ENCODE results near the gene JAKMIP1. TPM values are rescaled to one million over a fixed set of nuclear protein-coding genes. Genes with fewer than 3 reads are reported as not detected.

The JAKMIP1 gene
- total RNA-seq, 1 donor from 2014 or later = not detected

DNA sequence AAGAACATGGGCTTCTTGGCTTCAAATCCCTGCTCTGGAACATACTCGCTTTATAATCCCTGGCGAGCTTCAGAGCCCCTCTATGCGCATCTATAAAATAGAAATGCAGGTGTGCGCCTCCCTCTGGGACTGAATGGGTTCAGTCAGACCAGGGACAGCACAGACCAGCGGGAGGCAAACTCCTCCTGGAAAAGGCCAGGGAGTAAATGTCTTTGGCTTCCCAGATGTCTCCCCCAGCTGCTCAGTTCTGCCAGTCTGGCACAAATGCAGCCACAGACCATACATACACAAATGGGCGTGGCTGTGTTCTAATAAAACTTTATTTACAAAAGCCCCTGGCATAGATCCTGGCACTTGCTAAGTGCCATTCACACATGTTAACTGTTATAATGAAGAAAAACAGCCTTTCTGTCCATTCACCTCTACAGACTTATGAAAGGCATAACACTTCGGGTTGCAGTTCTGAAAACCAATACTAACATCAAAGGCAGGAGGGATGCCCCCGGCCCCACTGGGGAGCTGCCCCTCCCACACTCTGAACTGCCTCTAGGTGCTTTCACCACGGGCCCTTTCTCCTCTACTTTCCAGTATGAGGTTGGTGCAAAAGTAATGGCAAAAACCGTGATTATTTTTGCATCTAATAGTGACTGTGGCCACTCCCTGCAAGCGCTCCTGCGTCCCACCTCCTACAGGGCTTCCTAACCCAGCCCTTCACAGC lies 4.6 kb downstream of the JAKMIP1 start:
- H3K27ac Mint-ChIP-seq (ENCODE audit: unreplicated experiment) = no peak overlapping the region
- peaks cover 3% of the 10 kb centered on the region for H3K36me3 Mint-ChIP-seq (ENCODE audit: low read depth, unreplicated experiment)
- no peaks in the 10 kb centered on the region for H3K9me3 Mint-ChIP-seq (ENCODE audit: unreplicated experiment)
- H3K27me3 Mint-ChIP-seq (ENCODE audit: unreplicated experiment) = peaks cover 9% of the 10 kb centered on the region
- no peak overlapping the region for H3K4me3 Mint-ChIP-seq (ENCODE audit: unreplicated experiment)
- no peak for TF ChIP-seq CTCF (IDR thresholded peaks at IDR 0.05; ENCODE audit: unreplicated experiment)
- peaks cover 3% of the 10 kb centered on the region for H3K4me1 Mint-ChIP-seq (ENCODE audit: unreplicated experiment)
- no peak for DNase-seq (ENCODE audit: low spot score)

DNA sequence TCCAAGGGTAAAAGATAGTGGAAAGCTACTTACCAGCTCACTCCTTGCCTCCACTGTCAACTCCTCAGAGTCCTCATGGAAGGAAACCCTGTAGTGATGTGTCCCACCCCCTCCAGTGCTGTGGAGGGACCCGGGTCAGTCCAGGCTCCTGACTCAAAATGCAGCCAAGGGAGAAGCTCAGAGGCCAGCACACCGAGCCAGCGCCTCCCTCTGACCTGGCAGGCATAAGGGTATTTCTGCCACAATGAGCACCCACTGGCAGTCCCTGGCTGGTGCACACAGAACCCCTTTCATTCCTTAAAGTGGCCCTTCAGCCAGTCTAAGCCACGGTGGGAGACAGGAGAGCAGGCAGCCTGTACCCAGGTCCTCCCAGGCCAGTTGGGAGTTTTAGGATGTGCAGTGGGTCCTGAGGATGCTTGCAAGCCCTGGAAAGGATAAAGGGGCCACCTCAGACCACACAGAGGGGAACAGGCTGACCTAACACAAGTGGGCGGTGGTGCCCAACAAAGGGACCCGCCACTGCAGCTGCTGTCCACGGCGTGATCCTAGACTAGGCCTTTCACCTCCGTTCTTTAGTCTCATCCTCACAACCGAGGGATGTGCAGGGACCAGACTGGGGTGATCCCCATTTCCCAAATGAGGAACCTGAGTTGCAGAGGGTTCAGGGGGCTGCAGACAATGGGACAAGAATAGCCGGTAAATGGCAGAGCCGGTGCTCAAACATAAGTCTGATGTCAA lies 5.7 kb downstream of the JAKMIP1 start:
- H3K4me3 Mint-ChIP-seq (ENCODE audit: unreplicated experiment) = no peak overlapping the region
- peaks cover 9% of the 10 kb centered on the region for H3K27me3 Mint-ChIP-seq (ENCODE audit: unreplicated experiment)
- no peak for DNase-seq (ENCODE audit: low spot score)
- H3K27ac Mint-ChIP-seq (ENCODE audit: unreplicated experiment) = no peak overlapping the region
- TF ChIP-seq CTCF (IDR thresholded peaks at IDR 0.05; ENCODE audit: unreplicated experiment) = no peak
- H3K36me3 Mint-ChIP-seq (ENCODE audit: low read depth, unreplicated experiment) = peaks cover 3% of the 10 kb centered on the region
- peaks cover 3% of the 10 kb centered on the region for H3K4me1 Mint-ChIP-seq (ENCODE audit: unreplicated experiment)
- H3K9me3 Mint-ChIP-seq (ENCODE audit: unreplicated experiment) = no peaks in the 10 kb centered on the region

DNA sequence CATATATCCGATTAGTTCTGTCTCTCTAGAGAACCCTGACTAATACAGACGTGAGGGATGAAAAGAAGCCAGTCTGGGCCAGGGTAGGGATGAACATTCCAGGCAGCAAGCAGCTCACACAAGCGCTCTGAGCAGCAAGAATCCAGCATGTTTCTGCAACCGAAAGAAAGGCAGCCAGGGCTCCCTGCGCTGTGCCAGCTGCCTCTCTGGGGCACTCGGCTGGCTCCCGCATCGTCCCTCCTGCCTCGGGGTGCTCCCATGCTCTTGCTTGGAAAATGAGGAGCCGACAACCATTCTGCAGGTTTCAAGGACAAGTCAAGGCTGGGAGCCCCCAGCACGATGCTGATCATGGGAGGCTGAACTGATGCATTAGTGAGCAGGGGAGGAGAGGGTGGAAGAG lies 7.0 kb downstream of the JAKMIP1 start:
- Mint-ChIP-seq H3K36me3 (ENCODE audit: low read depth, unreplicated experiment) (peaks cover 3% of the 10 kb centered on the region), H3K4me3 (ENCODE audit: unreplicated experiment) (no peak overlapping the region), H3K9me3 (ENCODE audit: unreplicated experiment) (no peaks in the 10 kb centered on the region), H3K27ac (ENCODE audit: unreplicated experiment) (no peak overlapping the region), H3K27me3 (ENCODE audit: unreplicated experiment) (peaks cover 3% of the 10 kb centered on the region), H3K4me1 (ENCODE audit: unreplicated experiment) (no peaks in the 10 kb centered on the region)
- no peak for DNase-seq (ENCODE audit: low spot score)
- TF ChIP-seq CTCF (IDR thresholded peaks at IDR 0.05; ENCODE audit: unreplicated experiment) = no peak

DNA sequence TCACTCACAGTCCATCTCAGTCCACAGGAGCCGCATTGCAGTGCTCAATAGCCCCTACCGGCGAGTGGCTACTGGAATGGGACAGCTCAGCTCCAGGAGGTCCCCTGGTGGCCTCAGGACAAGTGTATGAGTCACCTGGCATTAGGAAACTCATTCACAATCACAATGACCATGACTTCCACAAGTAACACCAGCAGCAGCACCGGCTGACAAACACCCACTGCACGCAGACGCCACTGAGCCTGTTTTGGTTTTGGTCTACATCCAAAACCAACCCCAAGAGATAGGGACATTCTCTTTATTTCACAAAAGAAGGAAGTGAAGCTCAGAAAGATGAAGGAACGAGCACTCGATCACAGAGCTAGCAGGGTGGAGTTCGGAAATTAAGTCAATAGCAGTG lies 8.1 kb downstream of the JAKMIP1 start:
- Mint-ChIP-seq H3K36me3 (ENCODE audit: low read depth, unreplicated experiment) (peaks cover 3% of the 10 kb centered on the region), H3K4me3 (ENCODE audit: unreplicated experiment) (peak overlapping the region; percentile 38), H3K27me3 (ENCODE audit: unreplicated experiment) (no peaks in the 10 kb centered on the region), H3K9me3 (ENCODE audit: unreplicated experiment) (no peaks in the 10 kb centered on the region), H3K4me1 (ENCODE audit: unreplicated experiment) (no peaks in the 10 kb centered on the region), H3K27ac (ENCODE audit: unreplicated experiment) (no peak overlapping the region)
- no peak for DNase-seq (ENCODE audit: low spot score)
- no peak for TF ChIP-seq CTCF (IDR thresholded peaks at IDR 0.05; ENCODE audit: unreplicated experiment)
